Measurements from ENCODE around the gene GIPR.

DNA sequence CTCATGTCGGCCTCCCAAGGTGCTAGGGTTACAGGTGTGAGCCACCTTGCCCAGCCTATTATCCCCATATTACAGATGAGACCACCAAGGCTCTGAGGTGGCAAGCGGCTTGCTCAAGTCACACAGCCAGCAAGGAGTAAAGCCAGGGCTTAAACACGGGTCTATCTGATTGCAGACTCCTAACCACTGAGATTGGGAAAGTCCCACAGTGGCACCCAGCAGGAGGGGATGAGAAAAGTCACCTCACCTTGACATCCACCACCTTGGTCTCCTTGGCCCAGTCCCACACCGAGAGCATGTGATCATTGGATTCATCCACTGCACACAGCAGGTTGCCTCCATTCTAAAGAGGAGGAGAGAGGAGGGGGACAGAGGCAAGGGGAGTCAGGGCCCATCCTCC, 38.3 kb upstream of the GIPR start:
- TF ChIP-seq JUND (IDR thresholded peaks at IDR 0.05) = no peak
- TF ChIP-seq, protein P1, sequence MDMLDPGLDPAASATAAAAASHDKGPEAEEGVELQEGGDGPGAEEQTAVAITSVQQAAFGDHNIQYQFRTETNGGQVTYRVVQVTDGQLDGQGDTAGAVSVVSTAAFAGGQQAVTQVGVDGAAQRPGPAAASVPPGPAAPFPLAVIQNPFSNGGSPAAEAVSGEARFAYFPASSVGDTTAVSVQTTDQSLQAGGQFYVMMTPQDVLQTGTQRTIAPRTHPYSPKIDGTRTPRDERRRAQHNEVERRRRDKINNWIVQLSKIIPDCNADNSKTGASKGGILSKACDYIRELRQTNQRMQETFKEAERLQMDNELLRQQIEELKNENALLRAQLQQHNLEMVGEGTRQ (IDR thresholded peaks at IDR 0.05; ENCODE audit: borderline replicate concordance, low read depth, low read length) = no peak
- TF ChIP-seq CTCF (IDR thresholded peaks at IDR 0.05) = no peak
- no peak for TF ChIP-seq EZH2phosphoT487 (IDR thresholded peaks at IDR 0.05; ENCODE audit: borderline replicate concordance, low read depth)
- no peak for TF ChIP-seq ZBTB33 (IDR thresholded peaks at IDR 0.05; ENCODE audit: borderline replicate concordance, low read depth)
- TF ChIP-seq MEF2A (IDR thresholded peaks at IDR 0.05; ENCODE audit: borderline replicate concordance, low read depth) = no peak
- TF ChIP-seq POLR2AphosphoS5 (IDR thresholded peaks at IDR 0.05; ENCODE audit: low read depth, low read length) = no peak
- TF ChIP-seq TAF1 (IDR thresholded peaks at IDR 0.05; ENCODE audit: borderline replicate concordance, low read depth, low read length) = no peak
- TF ChIP-seq MXI1 (IDR thresholded peaks at IDR 0.05; ENCODE audit: low read depth, low read length) = no peak
- TF ChIP-seq, protein P2, sequence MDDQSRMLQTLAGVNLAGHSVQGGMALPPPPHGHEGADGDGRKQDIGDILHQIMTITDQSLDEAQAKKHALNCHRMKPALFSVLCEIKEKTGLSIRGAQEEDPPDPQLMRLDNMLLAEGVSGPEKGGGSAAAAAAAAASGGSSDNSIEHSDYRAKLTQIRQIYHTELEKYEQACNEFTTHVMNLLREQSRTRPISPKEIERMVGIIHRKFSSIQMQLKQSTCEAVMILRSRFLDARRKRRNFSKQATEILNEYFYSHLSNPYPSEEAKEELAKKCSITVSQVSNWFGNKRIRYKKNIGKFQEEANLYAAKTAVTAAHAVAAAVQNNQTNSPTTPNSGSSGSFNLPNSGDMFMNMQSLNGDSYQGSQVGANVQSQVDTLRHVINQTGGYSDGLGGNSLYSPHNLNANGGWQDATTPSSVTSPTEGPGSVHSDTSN (IDR thresholded peaks at IDR 0.05) = no peak
- TF ChIP-seq TCF12 (IDR thresholded peaks at IDR 0.05) = no peak
